Gastroesophageal sphincter (tissue), 3 donors: ENCODE results near the gene NAT9.

Experiments
- POLR2A ChIP-seq, 2 donors: fragments of 450-650 bp; IDR thresholded peaks; one replicate each; pipeline ENCODE4 v1.6.1; 2017; ENCODE audit warnings: antibody characterized with exemption in 2 of 2, mild to moderate bottlenecking in 2 of 2, moderate library complexity in 1 of 2
- TF ChIP-seq, protein P1 (sequence below), 4 experiments: fragments of 200-600 bp in 2 of 4; fragments of 450-650 bp in 2 of 4; sonication (generic) in 1 of 4; IDR thresholded peaks; one replicate each; pipeline ENCODE4 v1.5.1; 2017 to 2019; ENCODE audit warnings: antibody characterized with exemption in 4 of 4, mild to moderate bottlenecking in 2 of 4, moderate library complexity in 2 of 4

DNA sequence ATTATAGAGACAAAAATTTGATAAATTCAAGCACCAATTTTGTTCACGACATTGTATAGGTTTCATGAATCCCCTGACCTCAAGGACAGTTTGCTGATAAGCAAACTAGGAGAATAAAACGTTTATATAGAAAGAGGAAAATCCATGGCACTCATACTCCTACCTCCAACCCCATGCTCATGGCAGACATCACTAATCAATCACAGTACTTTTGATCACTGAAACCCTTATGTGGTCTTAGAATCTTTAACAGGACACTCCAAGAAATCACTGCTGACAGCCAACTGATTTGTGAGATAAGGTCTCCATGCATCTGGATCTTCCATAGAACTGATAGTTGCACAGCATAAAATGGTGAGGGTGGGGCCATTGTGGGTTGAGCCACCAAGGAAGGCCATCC, 32.4 kb downstream of the NAT9 start:
- TF ChIP-seq, protein P1, sequence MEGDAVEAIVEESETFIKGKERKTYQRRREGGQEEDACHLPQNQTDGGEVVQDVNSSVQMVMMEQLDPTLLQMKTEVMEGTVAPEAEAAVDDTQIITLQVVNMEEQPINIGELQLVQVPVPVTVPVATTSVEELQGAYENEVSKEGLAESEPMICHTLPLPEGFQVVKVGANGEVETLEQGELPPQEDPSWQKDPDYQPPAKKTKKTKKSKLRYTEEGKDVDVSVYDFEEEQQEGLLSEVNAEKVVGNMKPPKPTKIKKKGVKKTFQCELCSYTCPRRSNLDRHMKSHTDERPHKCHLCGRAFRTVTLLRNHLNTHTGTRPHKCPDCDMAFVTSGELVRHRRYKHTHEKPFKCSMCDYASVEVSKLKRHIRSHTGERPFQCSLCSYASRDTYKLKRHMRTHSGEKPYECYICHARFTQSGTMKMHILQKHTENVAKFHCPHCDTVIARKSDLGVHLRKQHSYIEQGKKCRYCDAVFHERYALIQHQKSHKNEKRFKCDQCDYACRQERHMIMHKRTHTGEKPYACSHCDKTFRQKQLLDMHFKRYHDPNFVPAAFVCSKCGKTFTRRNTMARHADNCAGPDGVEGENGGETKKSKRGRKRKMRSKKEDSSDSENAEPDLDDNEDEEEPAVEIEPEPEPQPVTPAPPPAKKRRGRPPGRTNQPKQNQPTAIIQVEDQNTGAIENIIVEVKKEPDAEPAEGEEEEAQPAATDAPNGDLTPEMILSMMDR (IDR thresholded peaks at IDR 0.05), result no peak
- TF ChIP-seq POLR2A (IDR thresholded peaks at IDR 0.05), result no peak
